Stimulated activated naive CD8-positive, alpha-beta T cell treated with anti-CD3 and anti-CD28 coated beads, Interleukin-15, Interleukin-2, amounts not matched to agents 100 U/mL and 50 U/mL, for 24 hours (primary cell): ENCODE results near the gene CLASP1.
"Not testable (repeated sequence)": the region's sequence is repeated elsewhere in the genome, so short reads cannot be mapped to it uniquely, and the experiment has no call there.

Experiments
- ATAC-seq: fragments of 150-1000 bp; cut with Tn5 transposase; one replicate; pipeline ENCODE4 v1.10.0; 2021
- DNase-seq: peaks from one replicate; pipeline ENCODE4 v3.0.0; 2021

Gene CLASP1

GRCh38 chr2:121319941-121320340 lies 329.3 kb downstream of the CLASP1 start:
- ATAC-seq = no peak
- no peak for DNase-seq

- DNase-seq = no peak
- no peak for ATAC-seq
Observed at GRCh38 chr2:121316986-121317385, 332.3 kb downstream of the CLASP1 start.

GRCh38 chr2:121313701-121314100 lies 335.6 kb downstream of the CLASP1 start:
- not testable (repeated sequence) for ATAC-seq, DNase-seq

- ATAC-seq (no peak), DNase-seq (no peak)
Observed at GRCh38 chr2:121309801-121310200, 339.5 kb downstream of the CLASP1 start.

GRCh38 chr2:121309323-121309722 lies 339.9 kb downstream of the CLASP1 start:
- DNase-seq (no peak), ATAC-seq (no peak)

GRCh38 chr2:121307048-121307447 lies 342.2 kb downstream of the CLASP1 start:
- DNase-seq = no peak

GRCh38 chr2:121304941-121305340 lies 344.3 kb downstream of the CLASP1 start:
- ATAC-seq = no peak
- no peak for DNase-seq

More at GRCh38 chr2:121307048-121307447, 342.2 kb downstream of the CLASP1 start:
- ATAC-seq = no peak

GRCh38 chr2:121303531-121304263 lies 345.6 kb downstream of the CLASP1 start:
- ATAC-seq (no peak), DNase-seq (no peak)

- not testable (repeated sequence) for DNase-seq, ATAC-seq
Observed at GRCh38 chr2:121301190-121301589, 348.1 kb downstream of the CLASP1 start.

- DNase-seq (no peak), ATAC-seq (no peak)
Observed at GRCh38 chr2:121298476-121298875, 350.8 kb downstream of the CLASP1 start.

GRCh38 chr2:121297866-121298265 lies 351.4 kb downstream of the CLASP1 start:
- not testable (repeated sequence) for ATAC-seq, DNase-seq

- ATAC-seq (no peak), DNase-seq (no peak)
Observed at GRCh38 chr2:121297217-121297830, 351.9 kb downstream of the CLASP1 start.

- ATAC-seq = no peak
- DNase-seq = no peak
Observed at GRCh38 chr2:121295911-121296650, 353.2 kb downstream of the CLASP1 start.

GRCh38 chr2:121294881-121295840 lies 354.1 kb downstream of the CLASP1 start:
- DNase-seq (no peak), ATAC-seq (no peak)

GRCh38 chr2:121293450-121294325 lies 355.6 kb downstream of the CLASP1 start:
- ATAC-seq (no peak), DNase-seq (no peak)

- DNase-seq = no peak
- no peak for ATAC-seq
Observed at GRCh38 chr2:121291251-121291580, 358.0 kb downstream of the CLASP1 start.

GRCh38 chr2:121289271-121289670 lies 360.0 kb downstream of the CLASP1 start:
- no peak for DNase-seq

GRCh38 chr2:121288454-121289231 lies 360.6 kb downstream of the CLASP1 start:
- DNase-seq = no peak
- no peak for ATAC-seq

More at GRCh38 chr2:121289271-121289670, 360.0 kb downstream of the CLASP1 start:
- no peak for ATAC-seq

GRCh38 chr2:121287956-121288355 lies 361.3 kb downstream of the CLASP1 start:
- ATAC-seq = no peak

More at GRCh38 chr2:121287956-121288355, 361.3 kb downstream of the CLASP1 start:
- DNase-seq = no peak
